22Rv1 (cell line): ENCODE data around the gene CALML6.
A peak's percentile ranks its signal among the peaks of the same experiment; 100 is the strongest.

Experiments used
- H3K27ac ChIP-seq: fragments of 450-650 bp; 2 replicates; pipeline ENCODE4 v1.5.1; 2017
- CTCF ChIP-seq: fragments of 450-650 bp; IDR thresholded peaks from 2 replicates; pipeline ENCODE4 v1.5.1; 2017; ENCODE audit warnings: mild to moderate bottlenecking
- ZFX ChIP-seq: fragments of 450-650 bp; IDR thresholded peaks from 2 replicates; pipeline ENCODE4 v1.6.1; 2017; ENCODE audit warnings: antibody characterized with exemption, borderline replicate concordance

Gene CALML6

GRCh38 chr1:1943834-1944570 lies 28.9 kb downstream of the CALML6 start:
- TF ChIP-seq ZFX (no peak), CTCF (peak; percentile 91)
- no peak overlapping the region for H3K27ac ChIP-seq

- no peak for TF ChIP-seq CTCF
- no peak for TF ChIP-seq ZFX
- no peak overlapping the region for H3K27ac ChIP-seq
These were observed 30.8 kb downstream of the CALML6 start for GRCh38 chr1:1945782-1946393.

GRCh38 chr1:1946540-1946939 lies 31.5 kb downstream of the CALML6 start:
- TF ChIP-seq ZFX (no peak), CTCF (no peak)
- no peak overlapping the region for H3K27ac ChIP-seq

- H3K27ac ChIP-seq = no peak overlapping the region
- no peak for TF ChIP-seq CTCF
- no peak for TF ChIP-seq ZFX
These were observed 32.4 kb downstream of the CALML6 start for GRCh38 chr1:1947493-1947892.

- H3K27ac ChIP-seq = no peak overlapping the region
These were observed 33.7 kb downstream of the CALML6 start for GRCh38 chr1:1948783-1949182.

GRCh38 chr1:1950940-1951339 lies 35.9 kb downstream of the CALML6 start:
- TF ChIP-seq CTCF = no peak
- no peak for TF ChIP-seq ZFX
- H3K27ac ChIP-seq = no peak overlapping the region

More at GRCh38 chr1:1948783-1949182, 33.7 kb downstream of the CALML6 start:
- no peak for TF ChIP-seq CTCF

- H3K27ac ChIP-seq = no peak overlapping the region
- TF ChIP-seq ZFX (no peak), CTCF (no peak)
These were observed 39.0 kb downstream of the CALML6 start for GRCh38 chr1:1954015-1954414.
